Mucosa of rectum (tissue), 2 donors: ENCODE results near the gene KREMEN1.

Experiments used
- H3K27ac ChIP-seq, 2 donors: one replicate each; pipeline ENCODE4 v1.7.0; 2013; ENCODE audit warnings: inconsistent platforms in 2 of 2, low read depth in 2 of 2, low read length in 2 of 2
- H3K27me3 ChIP-seq, 2 donors: one replicate each; pipeline ENCODE4 v1.7.0; 2013; ENCODE audit warnings: low read length in 2 of 2; ENCODE audit not compliant: control insufficient read depth in 2 of 2, insufficient read depth in 2 of 2
- H3K36me3 ChIP-seq, 2 donors: one replicate each; pipeline ENCODE4 v1.7.0; 2013; ENCODE audit warnings: low read length in 2 of 2; ENCODE audit not compliant: control insufficient read depth in 2 of 2, insufficient read depth in 2 of 2
- H3K4me1 ChIP-seq, 2 donors: one replicate each; pipeline ENCODE4 v1.7.0; 2013; ENCODE audit warnings: low read length in 2 of 2, mild to moderate bottlenecking in 1 of 2; ENCODE audit not compliant: control insufficient read depth in 2 of 2, insufficient read depth in 2 of 2
- H3K4me3 ChIP-seq, 2 donors: one replicate each; pipeline ENCODE4 v1.7.0; 2013; ENCODE audit warnings: low read length in 2 of 2
- H3K9ac ChIP-seq, 2 donors: one replicate each; pipeline ENCODE4 v1.7.0; 2013; ENCODE audit warnings: low read length in 2 of 2, low read depth in 1 of 2, mild to moderate bottlenecking in 1 of 2
- H3K9me3 ChIP-seq, 2 donors: one replicate each; pipeline ENCODE4 v1.7.0; 2013; ENCODE audit warnings: low read length in 2 of 2; ENCODE audit not compliant: control insufficient read depth in 2 of 2
- donor health status: healthy.
- donor health status: Normal muscosa, but diverticular disease.

Gene KREMEN1

DNA sequence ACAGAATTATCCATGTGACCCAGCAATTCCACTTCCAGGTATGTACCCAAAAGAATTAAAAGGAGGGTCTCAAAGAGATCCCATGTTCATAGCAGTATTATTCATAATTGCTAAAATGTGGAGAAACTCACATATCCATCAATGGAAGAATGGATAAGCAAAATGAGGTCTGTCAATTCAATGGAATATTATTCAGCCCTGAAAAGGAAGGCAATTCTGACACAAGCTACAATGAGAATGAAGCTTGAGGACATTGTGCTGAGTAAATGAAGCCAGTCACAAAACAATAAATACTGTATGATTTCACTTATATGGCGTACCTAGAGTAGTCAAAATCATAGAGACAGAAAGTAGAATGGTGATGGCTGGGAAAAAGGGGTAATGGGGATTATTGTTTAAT, 113.5 kb downstream of the KREMEN1 start:
- Histone ChIP-seq H3K9ac (no peak overlapping the region), H3K27me3 (no peaks in the 10 kb centered on the region), H3K4me1 (no peaks in the 10 kb centered on the region), H3K36me3 (no peaks in the 10 kb centered on the region), H3K4me3 (no peak overlapping the region), H3K9me3 (no peaks in the 10 kb centered on the region), H3K27ac (no peak overlapping the region)

- H3K36me3 ChIP-seq: no peaks in the 10 kb centered on the region
- no peak overlapping the region for H3K27ac ChIP-seq
- no peak overlapping the region for H3K9ac ChIP-seq
- H3K27me3 ChIP-seq: no peaks in the 10 kb centered on the region
- no peak overlapping the region for H3K4me3 ChIP-seq
- H3K4me1 ChIP-seq: no peaks in the 10 kb centered on the region
- no peaks in the 10 kb centered on the region for H3K9me3 ChIP-seq
Measured at GRCh38 chr22:29187831-29188230, 115.0 kb downstream of the KREMEN1 start.

DNA sequence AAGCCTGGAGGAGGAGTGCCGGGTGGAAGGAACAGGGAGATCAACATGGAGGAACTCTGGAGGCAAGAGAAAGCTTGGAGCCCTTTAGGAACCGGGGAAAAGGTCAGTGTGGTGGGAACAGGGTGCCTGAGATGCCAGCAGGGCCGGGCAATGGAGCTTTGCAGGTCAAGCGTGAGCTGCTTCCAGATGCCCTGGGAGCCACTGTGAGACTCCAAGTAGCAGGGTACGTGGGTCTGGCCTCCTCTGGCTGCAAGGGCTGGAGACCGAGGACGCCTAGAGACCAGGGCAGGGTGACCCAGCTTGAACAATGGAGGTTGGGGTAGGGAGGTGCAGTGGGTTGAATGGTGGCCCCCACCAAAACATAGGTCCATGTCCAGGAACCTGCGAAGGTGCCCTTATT, 117.2 kb downstream of the KREMEN1 start:
- Histone ChIP-seq H3K27me3 (no peaks in the 10 kb centered on the region), H3K4me3 (no peak overlapping the region), H3K27ac (no peak overlapping the region), H3K36me3 (no peaks in the 10 kb centered on the region), H3K9ac (no peak overlapping the region), H3K9me3 (no peaks in the 10 kb centered on the region), H3K4me1 (no peaks in the 10 kb centered on the region)

DNA sequence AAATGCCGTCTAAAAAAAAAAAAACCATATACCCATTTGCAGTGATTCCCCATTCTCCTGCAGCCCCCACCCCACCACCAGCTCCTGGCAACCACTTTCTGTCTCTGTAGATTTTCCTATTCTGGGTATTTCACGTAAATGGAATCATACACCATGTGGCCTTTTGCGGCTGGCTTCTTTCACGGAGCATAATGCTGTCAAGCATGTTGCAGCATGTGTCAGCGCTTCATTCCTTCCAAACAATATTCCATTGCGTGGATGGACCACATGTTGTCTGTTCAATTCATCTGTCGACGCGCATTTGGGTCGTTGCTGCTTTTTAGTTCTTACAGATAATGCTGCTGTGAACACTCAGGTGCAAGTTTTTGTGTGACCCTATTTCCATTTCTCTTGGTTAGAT, 118.1 kb downstream of the KREMEN1 start:
- H3K27ac ChIP-seq: no peak overlapping the region
- H3K27me3 ChIP-seq: no peaks in the 10 kb centered on the region
- no peak overlapping the region for H3K4me3 ChIP-seq
- no peaks in the 10 kb centered on the region for H3K9me3 ChIP-seq
- no peaks in the 10 kb centered on the region for H3K4me1 ChIP-seq
- no peaks in the 10 kb centered on the region for H3K36me3 ChIP-seq
- no peak overlapping the region for H3K9ac ChIP-seq

GRCh38 chr22:29193021-29193420, 120.2 kb downstream of the KREMEN1 start:
- Histone ChIP-seq H3K36me3 (no peaks in the 10 kb centered on the region), H3K4me1 (no peaks in the 10 kb centered on the region), H3K4me3 (no peak overlapping the region), H3K9ac (no peak overlapping the region), H3K9me3 (no peaks in the 10 kb centered on the region), H3K27ac (no peak overlapping the region), H3K27me3 (no peaks in the 10 kb centered on the region)

GRCh38 chr22:29194184-29194583, 121.3 kb downstream of the KREMEN1 start:
- no peaks in the 10 kb centered on the region for H3K4me1 ChIP-seq
- H3K9me3 ChIP-seq: no peaks in the 10 kb centered on the region
- H3K4me3 ChIP-seq: no peak overlapping the region

GRCh38 chr22:29195118-29195963, 122.5 kb downstream of the KREMEN1 start:
- H3K27me3 ChIP-seq: peaks cover 0 to 5% of the 10 kb centered on the region in 2 donors
- no peak overlapping the region for H3K27ac ChIP-seq
- H3K9me3 ChIP-seq: no peaks in the 10 kb centered on the region
- no peak overlapping the region for H3K4me3 ChIP-seq
- H3K4me1 ChIP-seq: no peaks in the 10 kb centered on the region
- no peaks in the 10 kb centered on the region for H3K36me3 ChIP-seq
- H3K9ac ChIP-seq: no peak overlapping the region

More at GRCh38 chr22:29194184-29194583, 121.3 kb downstream of the KREMEN1 start:
- Histone ChIP-seq H3K27ac (no peak overlapping the region), H3K9ac (no peak overlapping the region), H3K36me3 (no peaks in the 10 kb centered on the region), H3K27me3 (no peaks in the 10 kb centered on the region)

GRCh38 chr22:29195964-29196666, 123.3 kb downstream of the KREMEN1 start:
- H3K9me3 ChIP-seq: no peaks in the 10 kb centered on the region
- H3K4me1 ChIP-seq: no peaks in the 10 kb centered on the region
- H3K27ac ChIP-seq: no peak overlapping the region
- peaks cover 0 to 5% of the 10 kb centered on the region in 2 donors for H3K27me3 ChIP-seq
- no peaks in the 10 kb centered on the region for H3K36me3 ChIP-seq
- no peak overlapping the region for H3K9ac ChIP-seq
- H3K4me3 ChIP-seq: no peak overlapping the region

DNA sequence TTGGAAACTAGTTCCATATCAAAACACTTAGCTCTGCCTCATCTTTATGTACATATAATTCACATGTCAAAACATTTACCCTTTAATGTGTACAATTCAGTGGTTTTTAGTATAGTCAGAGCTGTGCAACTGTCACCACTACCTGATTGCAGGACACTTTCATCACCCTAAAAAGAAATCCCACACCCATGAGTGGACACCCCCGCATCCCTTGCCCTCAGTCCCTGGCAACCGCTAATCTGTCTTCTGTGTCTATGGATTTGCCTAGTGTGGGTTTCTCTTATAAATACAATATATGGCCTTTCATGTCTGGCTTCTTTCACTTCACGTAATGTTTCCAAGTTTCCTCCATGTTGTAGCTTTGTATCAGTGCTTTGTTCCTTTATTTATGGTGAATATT, 124.3 kb downstream of the KREMEN1 start:
- Histone ChIP-seq H3K9me3 (no peaks in the 10 kb centered on the region), H3K27ac (no peak overlapping the region), H3K9ac (no peak overlapping the region), H3K4me3 (no peak overlapping the region), H3K27me3 (peaks cover 0 to 5% of the 10 kb centered on the region in 2 donors), H3K4me1 (peaks cover 1% of the 10 kb centered on the region in 2 donors), H3K36me3 (no peaks in the 10 kb centered on the region)

DNA sequence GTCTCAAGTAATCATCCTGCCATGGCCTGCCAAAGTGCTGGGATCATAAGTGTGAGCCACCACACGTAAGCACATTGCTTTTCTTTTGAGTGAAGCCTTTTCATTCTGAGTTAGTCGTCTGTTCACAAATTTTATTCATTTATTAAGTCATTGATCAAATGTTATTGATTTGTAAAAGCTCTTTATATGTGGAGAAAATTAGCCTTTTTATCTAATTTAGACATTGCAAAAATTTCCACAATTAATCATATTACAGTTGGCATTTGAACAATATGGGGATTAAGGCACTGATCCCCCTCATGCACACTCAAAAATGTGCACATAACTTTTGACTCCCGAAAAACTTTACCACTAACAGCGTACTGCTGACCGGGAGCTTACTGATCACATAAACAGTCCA, 125.4 kb downstream of the KREMEN1 start:
- peaks cover 0 to 5% of the 10 kb centered on the region in 2 donors for H3K27me3 ChIP-seq
- H3K27ac ChIP-seq: no peak overlapping the region

More for the DNA sequence above, 125.4 kb downstream of the KREMEN1 start:
- Histone ChIP-seq H3K9me3 (no peaks in the 10 kb centered on the region), H3K4me3 (no peak overlapping the region), H3K36me3 (no peaks in the 10 kb centered on the region), H3K4me1 (peaks cover 7 to 8% of the 10 kb centered on the region in 2 donors), H3K9ac (no peak overlapping the region)
